Liver (tissue), 3 donors: Measurements from ENCODE around the gene FCRL5.

ENCODE experiments used
- FOXA1 ChIP-seq: IDR thresholded peaks from 2 replicates; pipeline ENCODE4 v1.6.1; 2016; ENCODE audit warnings: antibody characterized with exemption
- FOXA2 ChIP-seq: IDR thresholded peaks from 2 replicates; pipeline ENCODE4 v1.6.1; 2016; ENCODE audit warnings: antibody characterized with exemption
- GABPA ChIP-seq, 2 donors: IDR thresholded peaks in 1 of 2; conservative IDR thresholded peaks in 1 of 2; 2 replicates each; pipeline ENCODE4 v1.6.1; 2016; ENCODE audit warnings: antibody characterized with exemption in 2 of 2, mild to moderate bottlenecking in 1 of 2, moderate library complexity in 1 of 2
- JUND ChIP-seq, 2 donors: IDR thresholded peaks; 2 replicates each; pipeline ENCODE4 v1.6.1; 2016; ENCODE audit warnings: antibody characterized with exemption in 2 of 2
- NR2F2 ChIP-seq: IDR thresholded peaks from 2 replicates; pipeline ENCODE4 v1.6.1; 2016; ENCODE audit warnings: antibody characterized with exemption
- RAD21 ChIP-seq, 2 donors: IDR thresholded peaks; 2 replicates each; pipeline ENCODE4 v1.6.1; 2016; ENCODE audit warnings: antibody characterized with exemption in 2 of 2, mild to moderate bottlenecking in 2 of 2
- SP1 ChIP-seq: IDR thresholded peaks from 2 replicates; pipeline ENCODE4 v1.6.1; 2018; ENCODE audit warnings: antibody characterized with exemption, mild to moderate bottlenecking
- TAF1 ChIP-seq: conservative IDR thresholded peaks from 2 replicates; pipeline ENCODE4 v1.6.1; 2016; ENCODE audit warnings: antibody characterized with exemption, mild to moderate bottlenecking
- YY1 ChIP-seq: IDR thresholded peaks from 2 replicates; pipeline ENCODE4 v1.6.1; 2016; ENCODE audit warnings: antibody characterized with exemption, mild to moderate bottlenecking
- TF ChIP-seq, protein P1 (sequence below): fragments of 150-350 bp; IDR thresholded peaks from 2 replicates; pipeline ENCODE4 v1.5.1; 2017; ENCODE audit warnings: improper control_type of control experiment, low read depth, low read length; ENCODE audit not compliant: missing input control
- TF ChIP-seq, protein P2 (sequence below): IDR thresholded peaks from 2 replicates; pipeline ENCODE4 v1.6.1; 2016; ENCODE audit warnings: antibody characterized with exemption
- TF ChIP-seq, protein P3 (sequence below): IDR thresholded peaks from 2 replicates; pipeline ENCODE4 v1.6.1; 2016; ENCODE audit warnings: antibody characterized with exemption, mild to moderate bottlenecking
- TF ChIP-seq, protein P4 (sequence below): IDR thresholded peaks from 2 replicates; pipeline ENCODE4 v1.6.1; 2016; ENCODE audit warnings: antibody characterized with exemption
- donor health status: healthy.
- donor health status: healthy.

DNA sequence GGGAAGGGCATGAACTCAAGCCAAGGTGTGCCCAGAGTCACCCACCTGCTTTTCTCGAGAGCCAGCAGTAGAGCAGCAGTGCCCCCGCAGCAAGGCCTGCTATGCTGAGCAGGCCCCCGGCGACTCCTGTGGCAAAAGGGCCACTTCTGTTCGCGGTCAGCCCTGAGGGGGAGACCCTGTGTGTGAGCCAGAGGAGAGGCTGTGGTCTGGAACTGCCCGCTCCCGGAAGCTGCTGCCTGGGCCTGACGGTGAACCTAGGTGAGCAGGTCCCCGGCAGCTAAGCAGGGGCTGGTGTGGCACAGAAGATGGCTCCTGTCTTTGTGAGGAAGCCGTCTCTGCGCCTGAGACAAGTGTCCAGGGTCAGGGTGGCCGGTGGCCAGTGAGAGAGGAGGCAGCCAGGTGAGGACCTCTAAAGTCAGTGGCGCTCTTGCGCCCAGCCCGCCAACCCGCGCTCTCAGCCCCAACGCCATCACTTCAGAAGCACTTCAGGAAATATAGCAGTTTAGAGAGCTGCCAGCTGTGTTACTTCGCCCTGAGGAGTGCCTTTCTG lies 31.9 kb downstream of the FCRL5 start:
- TF ChIP-seq, protein P1, sequence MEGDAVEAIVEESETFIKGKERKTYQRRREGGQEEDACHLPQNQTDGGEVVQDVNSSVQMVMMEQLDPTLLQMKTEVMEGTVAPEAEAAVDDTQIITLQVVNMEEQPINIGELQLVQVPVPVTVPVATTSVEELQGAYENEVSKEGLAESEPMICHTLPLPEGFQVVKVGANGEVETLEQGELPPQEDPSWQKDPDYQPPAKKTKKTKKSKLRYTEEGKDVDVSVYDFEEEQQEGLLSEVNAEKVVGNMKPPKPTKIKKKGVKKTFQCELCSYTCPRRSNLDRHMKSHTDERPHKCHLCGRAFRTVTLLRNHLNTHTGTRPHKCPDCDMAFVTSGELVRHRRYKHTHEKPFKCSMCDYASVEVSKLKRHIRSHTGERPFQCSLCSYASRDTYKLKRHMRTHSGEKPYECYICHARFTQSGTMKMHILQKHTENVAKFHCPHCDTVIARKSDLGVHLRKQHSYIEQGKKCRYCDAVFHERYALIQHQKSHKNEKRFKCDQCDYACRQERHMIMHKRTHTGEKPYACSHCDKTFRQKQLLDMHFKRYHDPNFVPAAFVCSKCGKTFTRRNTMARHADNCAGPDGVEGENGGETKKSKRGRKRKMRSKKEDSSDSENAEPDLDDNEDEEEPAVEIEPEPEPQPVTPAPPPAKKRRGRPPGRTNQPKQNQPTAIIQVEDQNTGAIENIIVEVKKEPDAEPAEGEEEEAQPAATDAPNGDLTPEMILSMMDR: no peak
- TF ChIP-seq, protein P2, sequence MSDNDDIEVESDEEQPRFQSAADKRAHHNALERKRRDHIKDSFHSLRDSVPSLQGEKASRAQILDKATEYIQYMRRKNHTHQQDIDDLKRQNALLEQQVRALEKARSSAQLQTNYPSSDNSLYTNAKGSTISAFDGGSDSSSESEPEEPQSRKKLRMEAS: no peak
- TF ChIP-seq, protein P3, sequence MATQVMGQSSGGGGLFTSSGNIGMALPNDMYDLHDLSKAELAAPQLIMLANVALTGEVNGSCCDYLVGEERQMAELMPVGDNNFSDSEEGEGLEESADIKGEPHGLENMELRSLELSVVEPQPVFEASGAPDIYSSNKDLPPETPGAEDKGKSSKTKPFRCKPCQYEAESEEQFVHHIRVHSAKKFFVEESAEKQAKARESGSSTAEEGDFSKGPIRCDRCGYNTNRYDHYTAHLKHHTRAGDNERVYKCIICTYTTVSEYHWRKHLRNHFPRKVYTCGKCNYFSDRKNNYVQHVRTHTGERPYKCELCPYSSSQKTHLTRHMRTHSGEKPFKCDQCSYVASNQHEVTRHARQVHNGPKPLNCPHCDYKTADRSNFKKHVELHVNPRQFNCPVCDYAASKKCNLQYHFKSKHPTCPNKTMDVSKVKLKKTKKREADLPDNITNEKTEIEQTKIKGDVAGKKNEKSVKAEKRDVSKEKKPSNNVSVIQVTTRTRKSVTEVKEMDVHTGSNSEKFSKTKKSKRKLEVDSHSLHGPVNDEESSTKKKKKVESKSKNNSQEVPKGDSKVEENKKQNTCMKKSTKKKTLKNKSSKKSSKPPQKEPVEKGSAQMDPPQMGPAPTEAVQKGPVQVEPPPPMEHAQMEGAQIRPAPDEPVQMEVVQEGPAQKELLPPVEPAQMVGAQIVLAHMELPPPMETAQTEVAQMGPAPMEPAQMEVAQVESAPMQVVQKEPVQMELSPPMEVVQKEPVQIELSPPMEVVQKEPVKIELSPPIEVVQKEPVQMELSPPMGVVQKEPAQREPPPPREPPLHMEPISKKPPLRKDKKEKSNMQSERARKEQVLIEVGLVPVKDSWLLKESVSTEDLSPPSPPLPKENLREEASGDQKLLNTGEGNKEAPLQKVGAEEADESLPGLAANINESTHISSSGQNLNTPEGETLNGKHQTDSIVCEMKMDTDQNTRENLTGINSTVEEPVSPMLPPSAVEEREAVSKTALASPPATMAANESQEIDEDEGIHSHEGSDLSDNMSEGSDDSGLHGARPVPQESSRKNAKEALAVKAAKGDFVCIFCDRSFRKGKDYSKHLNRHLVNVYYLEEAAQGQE: no peak
- TF ChIP-seq TAF1 (no peak), SP1 (no peak), RAD21 (IDR thresholded peaks at IDR 0.05) (no peak), FOXA2 (no peak), JUND (IDR thresholded peaks at IDR 0.05) (no peak), FOXA1 (no peak), YY1 (no peak), GABPA (IDR thresholded peaks at IDR 0.05 in 1 of 2, conservative IDR thresholded peaks at IDR 0.05 in 1 of 2) (no peak), NR2F2 (no peak)
- TF ChIP-seq, protein P4, sequence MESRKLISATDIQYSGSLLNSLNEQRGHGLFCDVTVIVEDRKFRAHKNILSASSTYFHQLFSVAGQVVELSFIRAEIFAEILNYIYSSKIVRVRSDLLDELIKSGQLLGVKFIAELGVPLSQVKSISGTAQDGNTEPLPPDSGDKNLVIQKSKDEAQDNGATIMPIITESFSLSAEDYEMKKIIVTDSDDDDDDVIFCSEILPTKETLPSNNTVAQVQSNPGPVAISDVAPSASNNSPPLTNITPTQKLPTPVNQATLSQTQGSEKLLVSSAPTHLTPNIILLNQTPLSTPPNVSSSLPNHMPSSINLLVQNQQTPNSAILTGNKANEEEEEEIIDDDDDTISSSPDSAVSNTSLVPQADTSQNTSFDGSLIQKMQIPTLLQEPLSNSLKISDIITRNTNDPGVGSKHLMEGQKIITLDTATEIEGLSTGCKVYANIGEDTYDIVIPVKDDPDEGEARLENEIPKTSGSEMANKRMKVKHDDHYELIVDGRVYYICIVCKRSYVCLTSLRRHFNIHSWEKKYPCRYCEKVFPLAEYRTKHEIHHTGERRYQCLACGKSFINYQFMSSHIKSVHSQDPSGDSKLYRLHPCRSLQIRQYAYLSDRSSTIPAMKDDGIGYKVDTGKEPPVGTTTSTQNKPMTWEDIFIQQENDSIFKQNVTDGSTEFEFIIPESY: no peak
